Activated naive CD4-positive, alpha-beta T cell treated with anti-CD3 and anti-CD28 coated beads, Interleukin-2, amount 50 U/mL, for 24 hours (primary cell): ENCODE data around the gene SFTPA2.
A peak's percentile ranks its signal among the peaks of the same experiment; 100 is the strongest.
"Not testable (repeated sequence)": the region's sequence is repeated elsewhere in the genome, so short reads cannot be mapped to it uniquely, and the experiment has no call there.

Experiments
- H3K27ac Mint-ChIP-seq: one replicate; pipeline ENCODE4 v1.8.0; 2021; ENCODE audit warnings: mild to moderate bottlenecking, mixed read lengths
- H3K27me3 Mint-ChIP-seq: one replicate; pipeline ENCODE4 v1.8.0; 2021; ENCODE audit warnings: mixed read lengths
- H3K36me3 Mint-ChIP-seq: one replicate; pipeline ENCODE4 v1.8.0; 2021; ENCODE audit warnings: mixed read lengths
- H3K4me1 Mint-ChIP-seq: one replicate; pipeline ENCODE4 v1.8.0; 2021; ENCODE audit warnings: mixed read lengths
- H3K4me3 Mint-ChIP-seq: one replicate; pipeline ENCODE4 v1.8.0; 2021; ENCODE audit warnings: mild to moderate bottlenecking, mixed read lengths
- H3K9me3 Mint-ChIP-seq: one replicate; pipeline ENCODE4 v1.8.0; 2021; ENCODE audit warnings: mixed read lengths

SFTPA2 gene

GRCh38 chr10:79581044-79581443, 20.8 kb upstream of the SFTPA2 start:
- Mint-ChIP-seq H3K27me3 (no peaks in the 10 kb centered on the region), H3K4me1 (no peaks in the 10 kb centered on the region), H3K4me3 (no peak overlapping the region), H3K9me3 (no peaks in the 10 kb centered on the region), H3K27ac (no peak overlapping the region), H3K36me3 (no peaks in the 10 kb centered on the region)

GRCh38 chr10:79579361-79579760, 19.2 kb upstream of the SFTPA2 start:
- no peaks in the 10 kb centered on the region for H3K9me3 Mint-ChIP-seq
- H3K27ac Mint-ChIP-seq: no peak overlapping the region
- no peak overlapping the region for H3K4me3 Mint-ChIP-seq
- no peaks in the 10 kb centered on the region for H3K4me1 Mint-ChIP-seq
- H3K36me3 Mint-ChIP-seq: no peaks in the 10 kb centered on the region
- peaks cover 2% of the 10 kb centered on the region for H3K27me3 Mint-ChIP-seq

GRCh38 chr10:79570624-79571023, 10.4 kb upstream of the SFTPA2 start:
- not testable (repeated sequence) for H3K4me1 Mint-ChIP-seq, H3K4me3 Mint-ChIP-seq, H3K27ac Mint-ChIP-seq, H3K36me3 Mint-ChIP-seq
- Mint-ChIP-seq H3K27me3 (peaks cover 25% of the 10 kb centered on the region), H3K9me3 (peaks cover 15% of the 10 kb centered on the region)

GRCh38 chr10:79563426-79563825, 3.2 kb upstream of the SFTPA2 start:
- Mint-ChIP-seq H3K27ac (no peak overlapping the region), H3K4me1 (no peaks in the 10 kb centered on the region), H3K9me3 (no peaks in the 10 kb centered on the region), H3K27me3 (peaks cover 22% of the 10 kb centered on the region), H3K36me3 (no peaks in the 10 kb centered on the region), H3K4me3 (no peak overlapping the region)

GRCh38 chr10:79562135-79562756, 2.0 kb upstream of the SFTPA2 start:
- no peaks in the 10 kb centered on the region for H3K36me3 Mint-ChIP-seq
- H3K4me1 Mint-ChIP-seq: no peaks in the 10 kb centered on the region
- no peaks in the 10 kb centered on the region for H3K9me3 Mint-ChIP-seq
- H3K4me3 Mint-ChIP-seq: no peak overlapping the region
- peaks cover 17% of the 10 kb centered on the region for H3K27me3 Mint-ChIP-seq
- H3K27ac Mint-ChIP-seq: no peak overlapping the region

GRCh38 chr10:79561257-79561656, 1.1 kb upstream of the SFTPA2 start:
- no peak overlapping the region for H3K27ac Mint-ChIP-seq
- no peaks in the 10 kb centered on the region for H3K4me1 Mint-ChIP-seq
- H3K9me3 Mint-ChIP-seq: no peaks in the 10 kb centered on the region
- H3K27me3 Mint-ChIP-seq: peaks cover 13% of the 10 kb centered on the region
- no peaks in the 10 kb centered on the region for H3K36me3 Mint-ChIP-seq
- H3K4me3 Mint-ChIP-seq: no peak overlapping the region

- no peaks in the 10 kb centered on the region for H3K36me3 Mint-ChIP-seq
Measured at GRCh38 chr10:79559726-79560125, 481 bp downstream of the SFTPA2 start.

GRCh38 chr10:79556961-79557360, 3.2 kb downstream of the SFTPA2 start:
- H3K27ac Mint-ChIP-seq, H3K4me1 Mint-ChIP-seq, H3K27me3 Mint-ChIP-seq, H3K4me3 Mint-ChIP-seq, H3K36me3 Mint-ChIP-seq, H3K9me3 Mint-ChIP-seq: not testable (repeated sequence)

More at GRCh38 chr10:79559726-79560125, 481 bp downstream of the SFTPA2 start:
- Mint-ChIP-seq H3K27me3 (peaks cover 13% of the 10 kb centered on the region), H3K4me1 (no peaks in the 10 kb centered on the region), H3K4me3 (no peak overlapping the region), H3K27ac (no peak overlapping the region), H3K9me3 (no peaks in the 10 kb centered on the region)

- H3K27ac Mint-ChIP-seq: no peak overlapping the region
- H3K4me3 Mint-ChIP-seq: no peak overlapping the region
- no peaks in the 10 kb centered on the region for H3K9me3 Mint-ChIP-seq
- H3K36me3 Mint-ChIP-seq: no peaks in the 10 kb centered on the region
- no peaks in the 10 kb centered on the region for H3K4me1 Mint-ChIP-seq
- no peaks in the 10 kb centered on the region for H3K27me3 Mint-ChIP-seq
Measured at GRCh38 chr10:79555354-79556309, 4.6 kb downstream of the SFTPA2 start.

- no peak overlapping the region for H3K27ac Mint-ChIP-seq
- H3K4me3 Mint-ChIP-seq: no peak overlapping the region
- H3K9me3 Mint-ChIP-seq: no peaks in the 10 kb centered on the region
- no peaks in the 10 kb centered on the region for H3K27me3 Mint-ChIP-seq
- H3K4me1 Mint-ChIP-seq: peaks cover 17% of the 10 kb centered on the region
- H3K36me3 Mint-ChIP-seq: no peaks in the 10 kb centered on the region
Measured at GRCh38 chr10:79552143-79552542, 8.1 kb downstream of the SFTPA2 start.

- peak overlapping the region; percentile 15 for H3K27ac Mint-ChIP-seq
- peaks cover 25% of the 10 kb centered on the region for H3K4me1 Mint-ChIP-seq
- H3K9me3 Mint-ChIP-seq: no peaks in the 10 kb centered on the region
- no peaks in the 10 kb centered on the region for H3K27me3 Mint-ChIP-seq
- H3K4me3 Mint-ChIP-seq: peak overlapping the region; percentile 27
- peaks cover 3% of the 10 kb centered on the region for H3K36me3 Mint-ChIP-seq
Measured at GRCh38 chr10:79547973-79548372, 12.2 kb downstream of the SFTPA2 start.

GRCh38 chr10:79547128-79547527, 13.1 kb downstream of the SFTPA2 start:
- H3K36me3 Mint-ChIP-seq, H3K27me3 Mint-ChIP-seq, H3K9me3 Mint-ChIP-seq: not testable (repeated sequence)
- Mint-ChIP-seq H3K4me3 (peak overlapping the region; percentile 20), H3K4me1 (peaks cover 25% of the 10 kb centered on the region), H3K27ac (peak overlapping the region; percentile 19)

- H3K9me3 Mint-ChIP-seq, H3K27me3 Mint-ChIP-seq, H3K4me3 Mint-ChIP-seq, H3K36me3 Mint-ChIP-seq, H3K27ac Mint-ChIP-seq: not testable (repeated sequence)
- H3K4me1 Mint-ChIP-seq: peaks cover 25% of the 10 kb centered on the region
Measured at GRCh38 chr10:79544926-79545659, 15.1 kb downstream of the SFTPA2 start.

- not testable (repeated sequence) for H3K36me3 Mint-ChIP-seq, H3K9me3 Mint-ChIP-seq, H3K27me3 Mint-ChIP-seq, H3K4me3 Mint-ChIP-seq
- Mint-ChIP-seq H3K27ac (peak overlapping the region; percentile 8), H3K4me1 (peaks cover 25% of the 10 kb centered on the region)
Measured at GRCh38 chr10:79544408-79544807, 15.8 kb downstream of the SFTPA2 start.

GRCh38 chr10:79542626-79543025, 17.6 kb downstream of the SFTPA2 start:
- Mint-ChIP-seq H3K4me3 (no peak overlapping the region), H3K36me3 (peaks cover 3% of the 10 kb centered on the region), H3K27me3 (no peaks in the 10 kb centered on the region), H3K4me1 (peaks cover 13% of the 10 kb centered on the region), H3K9me3 (no peaks in the 10 kb centered on the region), H3K27ac (no peak overlapping the region)

- H3K9me3 Mint-ChIP-seq, H3K27ac Mint-ChIP-seq, H3K36me3 Mint-ChIP-seq, H3K4me1 Mint-ChIP-seq, H3K4me3 Mint-ChIP-seq, H3K27me3 Mint-ChIP-seq: not testable (repeated sequence)
Measured at GRCh38 chr10:79540930-79541329, 19.3 kb downstream of the SFTPA2 start.
